Liver (tissue), 3 donors: Measurements from ENCODE around the gene COL1A2.

Experiments used
- ATF3 ChIP-seq: IDR thresholded peaks from 2 replicates; pipeline ENCODE4 v1.6.1; 2016; ENCODE audit warnings: antibody characterized with exemption
- CTCF ChIP-seq: fragments of 150-350 bp; IDR thresholded peaks from 2 replicates; pipeline ENCODE4 v1.5.1; 2017; ENCODE audit warnings: improper control_type of control experiment, low read depth, low read length; ENCODE audit not compliant: missing input control
- EGR1 ChIP-seq, 2 donors: IDR thresholded peaks; 2 replicates each; pipeline ENCODE4 v1.6.1; 2016 to 2018; ENCODE audit warnings: antibody characterized with exemption in 2 of 2, low read depth in 2 of 2
- GABPA ChIP-seq, 2 donors: IDR thresholded peaks in 1 of 2; conservative IDR thresholded peaks in 1 of 2; 2 replicates each; pipeline ENCODE4 v1.6.1; 2016; ENCODE audit warnings: antibody characterized with exemption in 2 of 2, mild to moderate bottlenecking in 1 of 2, moderate library complexity in 1 of 2
- MAX ChIP-seq: IDR thresholded peaks from 2 replicates; pipeline ENCODE4 v1.6.1; 2016; ENCODE audit warnings: antibody characterized with exemption
- NR2F2 ChIP-seq: IDR thresholded peaks from 2 replicates; pipeline ENCODE4 v1.6.1; 2016; ENCODE audit warnings: antibody characterized with exemption
- RAD21 ChIP-seq, 2 donors: IDR thresholded peaks; 2 replicates each; pipeline ENCODE4 v1.6.1; 2016; ENCODE audit warnings: antibody characterized with exemption in 2 of 2, mild to moderate bottlenecking in 2 of 2
- REST ChIP-seq: IDR thresholded peaks from 2 replicates; pipeline ENCODE4 v1.6.1; 2016; ENCODE audit warnings: antibody characterized with exemption, mild to moderate bottlenecking
- RXRA ChIP-seq, 2 donors: IDR thresholded peaks; 2 replicates each; pipeline ENCODE4 v1.6.1; 2017 to 2018; ENCODE audit warnings: antibody characterized with exemption in 2 of 2, mild to moderate bottlenecking in 1 of 2
- SP1 ChIP-seq: IDR thresholded peaks from 2 replicates; pipeline ENCODE4 v1.6.1; 2018; ENCODE audit warnings: antibody characterized with exemption, mild to moderate bottlenecking
- TAF1 ChIP-seq: conservative IDR thresholded peaks from 2 replicates; pipeline ENCODE4 v1.6.1; 2016; ENCODE audit warnings: antibody characterized with exemption, mild to moderate bottlenecking
- YY1 ChIP-seq: IDR thresholded peaks from 2 replicates; pipeline ENCODE4 v1.6.1; 2016; ENCODE audit warnings: antibody characterized with exemption, mild to moderate bottlenecking
- donor health status: healthy.
- donor health status: healthy.

GRCh38 chr7:94422827-94423460, 28.2 kb downstream of the COL1A2 start:
- TF ChIP-seq CTCF (no peak), TAF1 (no peak), NR2F2 (no peak), ATF3 (no peak), RAD21 (IDR thresholded peaks at IDR 0.05) (no peak), MAX (no peak), YY1 (no peak), GABPA (IDR thresholded peaks at IDR 0.05 in 1 of 2, conservative IDR thresholded peaks at IDR 0.05 in 1 of 2) (no peak), REST (no peak), SP1 (no peak), RXRA (IDR thresholded peaks at IDR 0.05) (no peak), EGR1 (IDR thresholded peaks at IDR 0.05; ENCODE audit: low read depth in 2 of 2) (no peak)
